A549 treated with RU486 at 1 μM for 4 hours (cell line): Measurements from ENCODE around the gene STXBP2. TPM values are rescaled to one million over a fixed set of nuclear protein-coding genes. Genes with fewer than 3 reads are reported as not detected.

ENCODE experiments used
- total RNA-seq: library from RNA; stranded (reverse); fragments of 200-300 nt; extraction: Qiagen RNA extraction; gene quantifications from 5 replicates; pipeline ENCODE4 v1.2.3, GENCODE V29; 2022; ENCODE audit warnings: low read depth

The STXBP2 gene
- 32.9 to 44.6 TPM (median 40.8 TPM) in 5 replicates for total RNA-seq

DNA sequence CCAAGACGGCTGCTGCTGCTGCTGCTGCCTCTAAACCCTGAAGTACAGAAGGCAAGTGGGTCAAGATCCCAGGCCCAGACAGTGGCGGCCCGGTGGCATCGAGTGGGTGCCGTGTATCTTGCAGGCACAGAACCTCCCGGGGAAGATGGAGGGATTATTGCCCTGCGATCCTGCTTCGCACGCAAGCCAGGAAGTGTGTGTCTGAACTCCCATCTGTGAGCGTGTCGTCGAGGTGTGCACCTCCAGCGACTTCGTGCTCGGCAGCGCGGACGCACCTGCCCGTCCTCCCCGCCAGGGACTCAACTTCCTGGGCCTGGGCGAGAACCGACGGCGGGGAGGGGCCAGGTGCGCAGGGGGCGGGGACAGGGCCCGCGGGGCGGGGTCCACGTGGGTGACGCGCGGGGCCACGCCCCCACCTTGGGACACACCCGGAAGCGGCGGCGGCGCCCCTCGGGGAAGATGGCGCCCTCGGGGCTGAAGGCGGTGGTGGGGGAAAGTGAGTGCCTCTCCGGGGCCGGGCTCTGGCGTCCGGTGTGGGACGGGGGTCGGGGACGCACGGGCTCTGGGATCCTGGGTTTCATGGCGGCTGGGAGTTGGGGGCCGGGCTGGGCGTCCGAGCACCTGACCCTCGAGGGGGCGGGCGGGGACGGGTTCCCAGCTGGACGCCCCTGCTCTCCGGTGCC lies at the start of gene STXBP2:
Gene STXBP2 (plus strand): TSS at position 420 of the 683 bp plus-strand sequence. CDS start 40 bp downstream, at position 460.

DNA sequence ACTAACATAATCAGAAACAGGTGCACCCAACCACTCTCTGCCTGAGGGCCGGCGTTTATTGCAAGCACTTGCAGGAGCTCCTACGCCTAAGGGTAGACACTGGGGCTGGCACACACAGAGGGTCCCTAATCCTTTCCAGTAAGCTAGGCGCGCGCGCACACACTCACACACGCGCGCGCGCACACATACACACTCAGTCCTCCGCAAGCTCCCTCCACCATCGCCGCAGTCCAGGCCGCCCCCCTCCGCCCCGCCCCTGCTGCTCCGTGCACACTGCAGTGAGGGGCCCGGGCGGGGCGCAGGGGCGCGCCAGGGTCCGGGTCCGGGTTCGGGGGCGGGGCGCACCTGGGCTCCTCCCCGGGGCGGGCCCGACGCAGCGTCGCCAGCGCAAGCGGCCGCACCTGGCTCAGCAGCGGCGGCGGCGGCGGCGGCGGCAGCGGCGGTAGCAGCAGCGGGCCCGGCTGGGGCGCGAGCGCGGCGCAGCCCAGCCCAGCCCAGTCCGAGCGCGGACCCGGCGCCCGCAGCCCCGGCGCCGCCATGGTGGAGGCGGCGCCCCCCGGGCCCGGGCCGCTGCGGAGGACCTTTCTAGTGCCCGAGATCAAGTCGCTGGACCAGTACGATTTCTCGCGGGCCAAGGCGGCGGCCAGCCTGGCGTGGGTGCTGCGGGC lies 41.3 kb upstream of the STXBP2 start, which contains the start of gene CAMSAP3:
Gene CAMSAP3 (plus strand): TSS at position 398 of the 668 bp plus-strand sequence. CDS start 140 bp downstream, at position 538.

DNA sequence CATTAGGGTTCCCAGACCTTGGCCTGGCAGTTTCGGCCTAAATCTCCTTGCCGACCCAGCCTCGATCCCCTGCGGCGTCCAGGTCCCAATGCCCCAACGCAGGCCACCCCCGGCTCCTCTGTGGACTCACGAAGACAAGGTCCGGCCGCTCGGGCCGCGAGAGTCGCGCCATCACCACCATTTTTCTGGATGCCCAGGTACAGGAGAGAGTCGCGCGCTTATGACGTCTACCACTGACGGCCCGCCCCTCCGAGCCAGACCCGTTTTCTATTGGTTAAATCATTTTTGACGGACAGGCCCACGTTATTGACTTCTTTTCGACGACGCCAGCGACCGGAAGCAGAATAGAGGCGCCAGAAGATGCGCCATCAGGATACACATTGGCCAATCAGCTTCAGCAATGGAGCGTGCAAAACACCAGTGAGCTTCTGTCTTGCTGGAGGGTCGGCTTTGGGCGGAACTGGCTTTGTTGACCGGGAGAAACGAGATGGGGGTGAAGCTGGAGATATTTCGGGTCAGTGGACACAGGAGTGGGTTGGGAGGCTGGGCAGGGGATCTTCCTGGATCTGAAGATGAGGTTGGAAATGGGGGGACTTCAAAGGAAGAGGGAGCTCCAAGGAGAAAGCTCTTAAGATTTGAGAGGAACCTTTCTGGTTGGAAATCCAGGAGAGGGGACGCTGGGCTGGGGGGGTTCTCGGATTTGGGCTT lies 7.4 kb upstream of the STXBP2 start, which contains the start of the genes PET100 and XAB2:
Gene PET100 (plus strand): TSS at position 447 of the 708 bp plus-strand sequence. CDS start 41 bp downstream, at position 488.
Gene XAB2 (minus strand): TSS at position 199 of the 708 bp plus-strand sequence. CDS start 18 bp downstream, at position 181.

DNA sequence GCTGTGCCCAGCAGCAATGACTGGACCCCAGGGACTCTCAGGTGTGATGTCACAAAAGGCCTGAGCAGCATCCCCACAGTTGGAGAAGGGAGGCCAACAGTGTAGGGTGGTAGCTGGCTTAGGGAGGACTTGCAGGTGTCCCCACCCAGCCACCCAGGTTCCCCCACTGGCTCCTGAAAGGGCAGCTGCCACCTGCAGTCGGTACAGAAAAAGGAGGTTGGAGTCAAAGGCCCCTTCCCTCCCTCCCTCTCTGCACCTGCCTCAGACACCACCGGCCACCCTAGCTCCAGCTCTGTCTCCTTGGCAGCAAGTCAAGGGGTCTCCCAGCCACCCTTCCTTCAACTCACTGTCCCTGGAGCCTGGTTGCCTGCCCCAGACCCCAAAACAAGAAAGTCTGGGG lies 3.2 kb upstream of the STXBP2 start, which contains the start of gene PCP2:
Gene PCP2 (minus strand): TSS at position 22 of the 400 bp plus-strand sequence. CDS start 262 bp downstream, outside the sequence.

GRCh38 chr19:7668842-7669241 lies 31.9 kb downstream of the STXBP2 start, which contains the start of gene RETN:
RETN (plus strand) TSS chr19:7669049; CDS start chr19:7669327, 278 bp downstream.

DNA sequence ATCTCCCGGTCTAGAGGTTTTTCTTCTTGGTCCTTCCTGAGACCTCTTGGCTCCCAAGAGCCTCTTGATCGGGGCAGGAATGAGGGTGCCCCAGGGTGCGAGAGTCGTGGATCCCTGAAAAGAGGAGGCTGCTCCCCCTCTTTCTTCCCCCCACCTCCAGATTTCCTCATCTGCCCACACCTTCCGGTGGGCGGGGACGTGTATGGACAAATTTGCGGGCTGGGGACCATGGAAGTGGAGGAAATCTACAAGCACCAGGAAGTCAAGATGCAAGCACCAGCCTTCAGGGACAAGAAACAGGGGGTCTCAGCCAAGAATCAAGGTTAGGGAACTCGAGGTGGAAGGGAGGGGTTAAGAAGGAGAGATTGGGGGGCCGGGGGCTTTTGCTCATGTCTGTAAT lies 39.9 kb downstream of the STXBP2 start, which contains the start of gene MCEMP1:
Gene MCEMP1 (plus strand): TSS at position 237 of the 400 bp plus-strand sequence. CDS start 31 bp downstream, at position 268.

GRCh38 chr19:7680606-7681339 lies 43.9 kb downstream of the STXBP2 start, which contains the start of gene TRAPPC5:
TRAPPC5 (plus strand) TSS chr19:7680833; CDS start chr19:7682254, 1,421 bp downstream.

Other genes starting within 250 kb of the STXBP2 start
- gene PEX11G, start 148.1 kb upstream of the STXBP2 start, total RNA-seq: 0.93 to 2.1 TPM (median 1.8 TPM) in 5 replicates
- gene ZNF358, start 121.0 kb upstream of the STXBP2 start, total RNA-seq: 13.8 to 20.6 TPM (median 20.1 TPM) in 5 replicates
- 10.5 to 14.9 TPM (median 13.1 TPM) in 5 replicates for gene MCOLN1, start 114.5 kb upstream of the STXBP2 start, total RNA-seq
- 26.9 to 37.6 TPM (median 33.9 TPM) in 5 replicates for gene PNPLA6, start 101.4 kb upstream of the STXBP2 start, total RNA-seq
- 2.8 to 5.5 TPM (median 4.3 TPM) in 5 replicates for gene CAMSAP3, start 41.2 kb upstream of the STXBP2 start, total RNA-seq
- gene XAB2, start 7.6 kb upstream of the STXBP2 start, total RNA-seq: 21.4 to 27.8 TPM (median 26.3 TPM) in 5 replicates
- 52.7 to 81.5 TPM (median 56.6 TPM) in 5 replicates for gene PET100, start 7.3 kb upstream of the STXBP2 start, total RNA-seq
- 0.20 TPM in 1 of 5 replicates, not detected in the others for gene PCP2, start 3.4 kb upstream of the STXBP2 start, total RNA-seq
- gene RETN, start 31.9 kb downstream of the STXBP2 start, total RNA-seq: not detected in 5 replicates
- not detected in 5 replicates for gene MCEMP1, start 40.0 kb downstream of the STXBP2 start, total RNA-seq
- 44.6 to 114 TPM (median 102 TPM) in 5 replicates for gene TRAPPC5, start 43.7 kb downstream of the STXBP2 start, total RNA-seq
- gene FCER2, start 65.0 kb downstream of the STXBP2 start, total RNA-seq: not detected in 5 replicates
- not detected in 5 replicates for gene CLEC4G, start 95.0 kb downstream of the STXBP2 start, total RNA-seq
- gene CD209, start 110.4 kb downstream of the STXBP2 start, total RNA-seq: not detected in 5 replicates
- not detected in 5 replicates for gene CLEC4M, start 126.1 kb downstream of the STXBP2 start, total RNA-seq
- 0.97 to 1.7 TPM (median 1.5 TPM) in 5 replicates for gene EVI5L, start 193.1 kb downstream of the STXBP2 start, total RNA-seq
- gene PRR36, start 237.3 kb downstream of the STXBP2 start, total RNA-seq: 0.21 to 0.84 TPM (median 0.39 TPM) in 5 replicates